Measurements from ENCODE around the gene SOX6.

SOX6 gene

GRCh38 chr11:16301462-16301861, 54.9 kb downstream of the SOX6 start:
- Histone ChIP-seq H3K4me3 (ENCODE audit: low read length) (no peak overlapping the region), H3K4me1 (ENCODE audit: control insufficient read depth, insufficient read depth, low read length) (no peaks in the 10 kb centered on the region), H3K9ac (ENCODE audit: low read length) (no peak overlapping the region), H3K36me3 (ENCODE audit: control insufficient read depth, insufficient read depth, low read length) (no peaks in the 10 kb centered on the region), H3K27me3 (ENCODE audit: control insufficient read depth, insufficient read depth, low read length) (no peaks in the 10 kb centered on the region), H3K27ac (ENCODE audit: low read depth, low read length) (no peak overlapping the region)

- Histone ChIP-seq H3K27ac (ENCODE audit: low read depth, low read length) (no peak overlapping the region), H3K36me3 (ENCODE audit: control insufficient read depth, insufficient read depth, low read length) (no peaks in the 10 kb centered on the region), H3K4me1 (ENCODE audit: control insufficient read depth, insufficient read depth, low read length) (no peaks in the 10 kb centered on the region), H3K4me3 (ENCODE audit: low read length) (no peak overlapping the region), H3K27me3 (ENCODE audit: control insufficient read depth, insufficient read depth, low read length) (no peaks in the 10 kb centered on the region), H3K9ac (ENCODE audit: low read length) (no peak overlapping the region)
Measured at GRCh38 chr11:16299884-16300782, 56.2 kb downstream of the SOX6 start.

- Histone ChIP-seq H3K4me1 (ENCODE audit: control insufficient read depth, insufficient read depth, low read length) (no peaks in the 10 kb centered on the region), H3K36me3 (ENCODE audit: control insufficient read depth, insufficient read depth, low read length) (no peaks in the 10 kb centered on the region), H3K27ac (ENCODE audit: low read depth, low read length) (no peak overlapping the region), H3K27me3 (ENCODE audit: control insufficient read depth, insufficient read depth, low read length) (no peaks in the 10 kb centered on the region), H3K4me3 (ENCODE audit: low read length) (no peak overlapping the region), H3K9ac (ENCODE audit: low read length) (no peak overlapping the region)
Measured at GRCh38 chr11:16299390-16299789, 57.0 kb downstream of the SOX6 start.

GRCh38 chr11:16297332-16297731, 59.0 kb downstream of the SOX6 start:
- Histone ChIP-seq H3K9ac (ENCODE audit: low read length) (no peak overlapping the region), H3K27ac (ENCODE audit: low read depth, low read length) (no peak overlapping the region), H3K27me3 (ENCODE audit: control insufficient read depth, insufficient read depth, low read length) (no peaks in the 10 kb centered on the region), H3K4me1 (ENCODE audit: control insufficient read depth, insufficient read depth, low read length) (no peaks in the 10 kb centered on the region), H3K36me3 (ENCODE audit: control insufficient read depth, insufficient read depth, low read length) (no peaks in the 10 kb centered on the region), H3K4me3 (ENCODE audit: low read length) (no peak overlapping the region)

- no peak overlapping the region for H3K27ac ChIP-seq (ENCODE audit: low read depth, low read length)
- H3K4me3 ChIP-seq (ENCODE audit: low read length): no peak overlapping the region
- H3K9ac ChIP-seq (ENCODE audit: low read length): no peak overlapping the region
- no peaks in the 10 kb centered on the region for H3K36me3 ChIP-seq (ENCODE audit: control insufficient read depth, insufficient read depth, low read length)
- H3K27me3 ChIP-seq (ENCODE audit: control insufficient read depth, insufficient read depth, low read length): no peaks in the 10 kb centered on the region
- no peaks in the 10 kb centered on the region for H3K4me1 ChIP-seq (ENCODE audit: control insufficient read depth, insufficient read depth, low read length)
Measured at GRCh38 chr11:16296273-16296672, 60.1 kb downstream of the SOX6 start.

GRCh38 chr11:16295592-16295991, 60.8 kb downstream of the SOX6 start:
- Histone ChIP-seq H3K27ac (ENCODE audit: low read depth, low read length) (no peak overlapping the region), H3K9ac (ENCODE audit: low read length) (no peak overlapping the region), H3K4me1 (ENCODE audit: control insufficient read depth, insufficient read depth, low read length) (no peaks in the 10 kb centered on the region), H3K4me3 (ENCODE audit: low read length) (no peak overlapping the region), H3K27me3 (ENCODE audit: control insufficient read depth, insufficient read depth, low read length) (no peaks in the 10 kb centered on the region), H3K36me3 (ENCODE audit: control insufficient read depth, insufficient read depth, low read length) (no peaks in the 10 kb centered on the region)

GRCh38 chr11:16293204-16293681, 63.1 kb downstream of the SOX6 start:
- Histone ChIP-seq H3K9ac (ENCODE audit: low read length) (no peak overlapping the region), H3K27me3 (ENCODE audit: control insufficient read depth, insufficient read depth, low read length) (no peaks in the 10 kb centered on the region), H3K27ac (ENCODE audit: low read depth, low read length) (no peak overlapping the region), H3K36me3 (ENCODE audit: control insufficient read depth, insufficient read depth, low read length) (no peaks in the 10 kb centered on the region), H3K4me3 (ENCODE audit: low read length) (no peak overlapping the region), H3K4me1 (ENCODE audit: control insufficient read depth, insufficient read depth, low read length) (no peaks in the 10 kb centered on the region)

GRCh38 chr11:16292167-16292859, 64.0 kb downstream of the SOX6 start:
- Histone ChIP-seq H3K4me3 (ENCODE audit: low read length) (no peak overlapping the region), H3K4me1 (ENCODE audit: control insufficient read depth, insufficient read depth, low read length) (no peaks in the 10 kb centered on the region), H3K27me3 (ENCODE audit: control insufficient read depth, insufficient read depth, low read length) (no peaks in the 10 kb centered on the region), H3K9ac (ENCODE audit: low read length) (no peak overlapping the region), H3K36me3 (ENCODE audit: control insufficient read depth, insufficient read depth, low read length) (no peaks in the 10 kb centered on the region), H3K27ac (ENCODE audit: low read depth, low read length) (no peak overlapping the region)

GRCh38 chr11:16291729-16292128, 64.6 kb downstream of the SOX6 start:
- H3K4me3 ChIP-seq (ENCODE audit: low read length): no peak overlapping the region
- H3K27ac ChIP-seq (ENCODE audit: low read depth, low read length): no peak overlapping the region
- no peaks in the 10 kb centered on the region for H3K4me1 ChIP-seq (ENCODE audit: control insufficient read depth, insufficient read depth, low read length)
- H3K9ac ChIP-seq (ENCODE audit: low read length): no peak overlapping the region
- H3K27me3 ChIP-seq (ENCODE audit: control insufficient read depth, insufficient read depth, low read length): no peaks in the 10 kb centered on the region
- no peaks in the 10 kb centered on the region for H3K36me3 ChIP-seq (ENCODE audit: control insufficient read depth, insufficient read depth, low read length)

GRCh38 chr11:16289541-16289940, 66.8 kb downstream of the SOX6 start:
- Histone ChIP-seq H3K9ac (ENCODE audit: low read length) (no peak overlapping the region), H3K27ac (ENCODE audit: low read depth, low read length) (no peak overlapping the region), H3K27me3 (ENCODE audit: control insufficient read depth, insufficient read depth, low read length) (no peaks in the 10 kb centered on the region), H3K4me1 (ENCODE audit: control insufficient read depth, insufficient read depth, low read length) (no peaks in the 10 kb centered on the region), H3K4me3 (ENCODE audit: low read length) (no peak overlapping the region), H3K36me3 (ENCODE audit: control insufficient read depth, insufficient read depth, low read length) (no peaks in the 10 kb centered on the region)

- Histone ChIP-seq H3K27ac (ENCODE audit: low read depth, low read length) (no peak overlapping the region), H3K27me3 (ENCODE audit: control insufficient read depth, insufficient read depth, low read length) (no peaks in the 10 kb centered on the region), H3K4me1 (ENCODE audit: control insufficient read depth, insufficient read depth, low read length) (no peaks in the 10 kb centered on the region), H3K36me3 (ENCODE audit: control insufficient read depth, insufficient read depth, low read length) (no peaks in the 10 kb centered on the region), H3K9ac (ENCODE audit: low read length) (no peak overlapping the region), H3K4me3 (ENCODE audit: low read length) (no peak overlapping the region)
Measured at GRCh38 chr11:16287630-16288280, 68.6 kb downstream of the SOX6 start.

GRCh38 chr11:16286095-16286494, 70.3 kb downstream of the SOX6 start:
- Histone ChIP-seq H3K9ac (ENCODE audit: low read length) (no peak overlapping the region), H3K4me1 (ENCODE audit: control insufficient read depth, insufficient read depth, low read length) (no peaks in the 10 kb centered on the region)

More at GRCh38 chr11:16286095-16286494, 70.3 kb downstream of the SOX6 start:
- no peak overlapping the region for H3K27ac ChIP-seq (ENCODE audit: low read depth, low read length)
- H3K4me3 ChIP-seq (ENCODE audit: low read length): no peak overlapping the region
- no peaks in the 10 kb centered on the region for H3K27me3 ChIP-seq (ENCODE audit: control insufficient read depth, insufficient read depth, low read length)
- no peaks in the 10 kb centered on the region for H3K36me3 ChIP-seq (ENCODE audit: control insufficient read depth, insufficient read depth, low read length)

Data from rectal smooth muscle tissue (tissue), 1 donor.